GM12892 (cell line): Measurements from ENCODE around the gene NSUN6.

Experiments used
- DNase-seq: peaks from one replicate; pipeline ENCODE4 v3.0.0; 2011; ENCODE audit not compliant: insufficient read length
- FAIRE-seq: peaks from 2 replicates; lab custom pipeline; 2011; peaks lifted over from hg19 to GRCh38; lab: Jason Lieb, UNC
- POLR2A ChIP-seq: IDR thresholded peaks from 2 replicates; pipeline ENCODE4 v1.6.1; 2011; ENCODE audit warnings: low read depth, low read length, control low read depth
- POLR2AphosphoS5 ChIP-seq: IDR thresholded peaks from 2 replicates; pipeline ENCODE4 v1.6.1; 2011; ENCODE audit warnings: low read depth, low read length, control low read depth
- TAF1 ChIP-seq: IDR thresholded peaks from 2 replicates; pipeline ENCODE4 v1.6.1; 2011; ENCODE audit warnings: low read depth, mild to moderate bottlenecking, control low read depth, low read length, borderline replicate concordance

Gene NSUN6

DNA sequence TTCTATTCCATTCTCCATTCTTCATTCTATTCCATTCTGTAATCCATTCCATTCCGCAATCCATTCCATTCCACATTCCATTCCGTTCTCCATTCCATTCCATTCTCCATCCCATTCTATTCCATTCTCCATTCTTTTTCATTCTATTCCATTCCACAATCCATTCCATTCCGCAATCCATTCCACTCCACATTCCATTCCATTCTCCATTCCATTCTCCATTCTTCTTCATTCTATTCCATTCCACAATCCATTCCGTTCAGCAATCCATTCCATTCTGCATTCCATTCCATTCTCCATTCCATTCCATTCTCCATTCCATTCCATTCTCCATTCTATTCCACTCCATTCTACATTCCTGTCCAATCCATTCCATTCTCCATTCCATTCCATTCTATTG, 85.2 kb downstream of the NSUN6 start:
- TF ChIP-seq POLR2AphosphoS5 (no peak), POLR2A (no peak), TAF1 (no peak)
- no peak for DNase-seq
- FAIRE-seq, result no peak

DNA sequence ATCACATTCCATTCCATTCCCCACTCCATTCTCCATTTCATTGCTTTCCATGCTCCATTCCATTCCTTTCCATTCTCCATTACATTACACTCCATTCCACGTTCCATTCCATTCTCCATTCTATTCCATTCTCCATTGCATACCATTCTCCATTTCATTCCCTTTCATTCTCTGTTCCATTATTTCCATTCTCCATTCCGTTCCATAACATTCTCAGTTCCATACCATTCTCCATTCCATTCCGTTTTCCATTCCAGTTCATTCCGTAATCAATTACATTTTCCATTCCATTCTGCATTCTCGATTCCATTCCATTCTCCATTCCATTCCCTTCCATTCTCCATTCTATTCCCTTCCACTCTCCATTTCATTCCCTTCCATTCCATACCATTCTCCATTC, 86.4 kb downstream of the NSUN6 start:
- FAIRE-seq, result no peak

DNA sequence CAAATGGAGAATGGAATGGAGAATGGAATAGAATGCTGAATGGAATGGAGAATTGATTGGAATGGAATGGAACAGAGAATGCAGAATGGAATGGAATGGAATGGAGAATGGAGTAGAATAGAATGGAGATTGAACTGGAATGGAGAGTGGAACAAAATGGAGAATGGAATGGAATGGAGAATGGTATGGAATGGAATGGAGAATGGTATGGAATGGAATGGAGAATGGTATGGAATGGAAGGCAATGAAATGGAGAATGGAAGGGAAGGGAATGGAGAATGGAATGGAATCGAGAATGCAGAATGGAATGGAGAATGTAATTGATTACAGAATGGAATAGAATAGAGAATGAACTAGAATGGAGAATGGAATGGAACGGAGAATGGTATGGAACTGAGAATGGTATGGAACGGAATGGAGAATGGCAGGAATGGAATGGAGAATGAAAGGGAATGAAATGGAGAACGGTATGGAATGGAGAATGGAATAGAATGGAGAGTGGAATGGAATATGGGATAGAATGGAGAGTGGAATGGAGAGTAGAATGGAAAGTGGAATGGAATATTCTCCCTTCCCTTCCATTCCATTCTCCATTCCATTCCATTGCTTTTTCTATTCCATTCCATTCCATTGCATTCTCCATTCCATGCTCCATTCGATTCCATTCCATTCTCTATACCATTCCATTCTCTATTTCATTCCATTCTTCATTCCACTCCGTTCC, 88.2 kb downstream of the NSUN6 start:
- TF ChIP-seq POLR2AphosphoS5 (no peak), TAF1 (no peak), POLR2A (no peak)
- FAIRE-seq (no peak), DNase-seq (no peak)

More for the DNA sequence above, 86.4 kb downstream of the NSUN6 start:
- TF ChIP-seq POLR2A (no peak), TAF1 (no peak), POLR2AphosphoS5 (no peak)
- DNase-seq, result no peak

DNA sequence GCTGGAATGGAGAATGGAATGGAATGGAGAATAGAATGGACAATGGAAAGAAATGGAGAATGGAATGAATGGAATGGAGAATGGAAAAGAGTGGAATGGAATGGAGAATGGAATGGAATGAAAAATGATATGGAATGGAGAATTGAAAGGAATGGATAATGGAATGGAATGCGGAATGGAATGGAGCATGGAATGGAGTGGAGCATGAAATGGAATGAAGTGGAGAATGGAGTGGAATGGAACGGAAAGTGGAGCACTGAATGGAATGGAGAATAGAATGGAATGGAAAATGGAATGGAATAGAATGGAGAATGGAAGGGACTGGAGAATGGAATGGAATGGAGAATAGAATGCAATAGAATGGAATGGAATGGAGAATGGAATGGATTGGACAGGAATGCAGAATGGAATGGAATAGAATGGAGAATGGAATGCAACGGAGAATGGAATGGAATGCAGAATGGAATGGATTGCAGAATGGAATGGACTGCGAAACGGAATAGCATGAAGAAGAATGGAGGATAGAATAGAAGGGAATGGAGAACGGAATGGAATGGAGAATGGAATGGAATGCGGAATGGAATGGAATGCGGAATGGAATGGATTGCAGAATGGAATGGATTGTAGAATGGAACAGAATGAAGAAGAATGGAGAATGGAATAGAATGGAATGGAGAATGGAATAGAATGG, 89.4 kb downstream of the NSUN6 start:
- no peak for DNase-seq
- FAIRE-seq, result no peak
- TF ChIP-seq TAF1 (no peak), POLR2AphosphoS5 (no peak), POLR2A (no peak)

DNA sequence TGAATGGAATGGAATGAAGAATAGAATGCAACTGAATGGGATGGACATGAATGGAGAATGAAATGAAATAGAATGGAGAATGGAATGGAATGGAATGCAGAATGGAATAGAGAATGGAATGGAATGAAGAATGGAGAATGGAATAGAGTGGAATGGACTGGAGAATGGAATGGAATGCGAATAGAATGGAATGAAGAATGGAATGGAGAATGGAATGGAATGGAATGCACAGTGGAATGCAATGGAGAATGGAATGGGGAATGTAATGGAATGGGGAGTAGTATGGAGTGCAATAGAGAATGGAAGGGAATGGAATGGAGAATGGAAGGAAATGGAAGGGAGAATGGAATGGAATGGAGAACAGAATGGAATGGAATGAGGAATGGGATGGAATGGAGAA, 93.4 kb downstream of the NSUN6 start:
- no peak for FAIRE-seq
- no peak for DNase-seq
- no peak for TF ChIP-seq TAF1

DNA sequence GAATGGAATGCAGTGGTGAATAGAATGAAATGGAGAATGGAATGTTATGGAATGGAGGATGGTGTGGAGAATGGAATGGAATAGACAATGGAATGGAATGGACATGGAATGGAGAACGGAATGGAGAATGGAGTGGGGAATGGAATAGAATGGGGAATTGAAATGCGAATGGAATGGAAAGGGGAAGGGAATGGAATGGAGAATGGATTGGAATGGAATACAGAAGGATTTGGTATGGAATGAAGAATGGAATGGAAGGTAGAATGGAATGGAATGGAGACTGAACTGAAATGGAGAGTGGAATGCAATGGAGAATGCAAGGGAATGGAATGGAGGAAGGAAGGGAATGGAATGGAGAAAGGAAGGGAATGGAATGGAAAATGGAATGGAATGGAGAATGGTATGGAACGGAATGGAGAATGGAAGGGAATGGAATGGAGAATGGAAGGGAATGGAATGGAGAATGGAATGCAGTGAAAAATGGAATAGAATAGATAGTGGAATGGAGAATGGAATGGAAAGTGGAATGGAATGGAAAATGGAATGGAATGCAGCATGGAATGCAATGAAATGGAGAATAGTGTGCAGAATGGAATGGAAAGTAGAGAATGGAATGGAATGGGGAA, 94.8 kb downstream of the NSUN6 start:
- no peak for DNase-seq
- FAIRE-seq, result no peak
- TF ChIP-seq POLR2AphosphoS5, result no peak
- no peak for TF ChIP-seq POLR2A
- TF ChIP-seq TAF1, result no peak

DNA sequence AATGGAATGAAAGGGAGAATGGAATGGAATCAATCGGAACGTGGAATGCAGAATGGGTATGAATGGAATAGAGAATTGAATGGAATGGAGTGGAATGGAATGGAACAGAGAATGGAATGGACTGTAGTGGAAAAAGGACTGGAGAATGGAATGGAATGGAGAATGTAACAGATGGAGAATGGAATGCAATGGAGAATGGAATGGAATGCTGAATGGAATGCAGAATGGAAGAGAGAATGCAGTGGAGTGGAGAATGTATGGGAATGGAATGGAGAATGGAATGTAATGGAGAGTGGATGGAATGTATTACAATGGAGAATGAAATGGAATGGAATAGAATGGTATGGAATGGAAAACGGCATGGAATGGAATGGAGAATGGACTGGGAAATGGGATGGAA, 96.9 kb downstream of the NSUN6 start:
- FAIRE-seq, result no peak
- no peak for DNase-seq
- TF ChIP-seq TAF1 (no peak), POLR2A (no peak), POLR2AphosphoS5 (no peak)

DNA sequence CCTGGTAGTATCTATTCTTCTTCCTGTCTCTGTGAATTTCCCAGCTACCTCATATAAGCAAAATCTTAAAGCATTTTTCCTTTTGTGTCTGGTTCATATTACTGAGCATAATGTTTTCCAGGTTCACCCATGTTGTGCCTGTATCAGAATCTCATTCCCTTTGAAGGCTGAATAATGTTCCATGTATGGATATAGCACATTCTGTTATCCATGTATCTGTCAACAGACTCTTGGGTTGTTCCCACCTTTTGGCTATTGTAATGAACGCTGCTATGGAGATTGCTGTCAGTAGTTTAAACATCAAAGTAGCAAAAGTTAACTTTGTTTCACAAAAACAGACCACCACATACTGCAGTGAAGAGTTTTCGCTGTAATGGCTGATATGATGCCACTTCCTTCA, 99.9 kb downstream of the NSUN6 start:
- DNase-seq (no peak), FAIRE-seq (no peak)
- no peak for TF ChIP-seq POLR2A
- TF ChIP-seq POLR2AphosphoS5, result no peak

DNA sequence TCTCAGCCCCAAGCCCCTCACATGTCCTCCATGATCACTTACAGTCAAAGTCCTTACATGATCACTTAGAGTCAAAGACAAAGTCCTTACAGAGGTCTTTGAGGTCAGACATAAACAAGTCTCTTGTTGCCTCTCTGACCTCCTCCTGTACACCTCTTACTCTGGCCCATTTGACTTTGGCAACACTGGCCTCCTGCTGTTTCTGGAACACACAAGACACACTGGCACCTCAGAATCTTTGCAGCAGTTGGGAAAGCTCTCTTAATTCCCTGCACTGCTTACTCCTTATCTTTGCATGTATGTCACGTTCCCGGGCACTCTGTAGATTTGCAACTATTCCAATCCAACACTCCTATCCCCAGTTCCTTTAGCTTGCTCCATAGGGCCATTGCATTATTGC, 102.3 kb downstream of the NSUN6 start:
- no peak for FAIRE-seq

DNA sequence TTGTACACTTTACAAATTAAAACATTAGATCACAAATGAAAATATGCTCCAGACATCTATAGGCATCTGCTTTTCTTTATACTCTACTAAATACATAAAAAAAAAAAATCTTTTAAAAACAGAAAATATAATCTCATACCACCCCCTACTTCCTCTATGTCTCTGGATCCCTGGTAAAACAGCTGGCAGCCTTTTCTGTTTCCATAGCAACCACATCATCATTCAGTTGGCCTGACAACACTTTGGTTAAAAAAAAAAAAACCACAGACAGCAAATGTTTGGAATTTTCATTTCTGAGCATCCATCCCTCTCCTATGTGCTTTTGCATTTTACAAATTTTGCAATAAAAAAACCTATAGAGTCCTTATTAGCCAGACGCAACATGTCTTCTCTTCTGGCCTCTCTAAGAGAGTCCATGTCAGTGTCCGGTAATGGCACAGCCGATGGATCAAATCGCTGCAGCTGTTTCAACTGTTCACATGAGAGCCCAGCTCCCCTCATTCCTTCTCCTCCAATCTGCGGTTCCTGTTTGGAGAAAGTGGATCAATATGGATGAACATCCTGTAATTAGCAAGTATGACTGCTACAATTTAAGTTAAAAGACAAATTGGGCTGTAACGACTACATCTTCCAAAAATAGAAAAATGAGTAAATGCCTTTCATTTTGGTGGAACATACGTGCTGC, 105.6 kb downstream of the NSUN6 start:
- DNase-seq, result no peak
- no peak for TF ChIP-seq TAF1
- no peak for TF ChIP-seq POLR2A
- TF ChIP-seq POLR2AphosphoS5, result no peak
- no peak for FAIRE-seq

More for the DNA sequence above, 102.3 kb downstream of the NSUN6 start:
- TF ChIP-seq POLR2AphosphoS5 (no peak), TAF1 (no peak), POLR2A (no peak)
- DNase-seq, result no peak

DNA sequence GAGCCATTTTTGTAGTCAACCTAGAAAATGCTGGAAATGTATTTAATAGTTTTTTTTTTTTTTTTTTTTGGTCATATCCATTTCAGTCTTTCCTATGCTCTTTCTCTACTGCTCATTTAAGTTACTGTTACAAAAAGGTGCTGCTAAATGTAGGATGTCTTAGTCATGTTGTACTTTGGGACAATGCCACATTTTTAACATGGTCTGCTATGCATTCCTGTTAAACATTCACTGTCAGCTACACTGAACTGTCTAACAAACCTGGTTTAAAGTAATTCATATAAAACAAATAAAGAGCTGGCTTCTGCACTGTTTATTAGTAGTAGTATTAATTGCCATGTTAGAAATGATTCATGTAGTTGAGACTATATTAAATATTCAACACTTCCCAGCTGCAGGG, 108.6 kb downstream of the NSUN6 start:
- no peak for FAIRE-seq
- TF ChIP-seq POLR2AphosphoS5, result no peak
- no peak for DNase-seq
